Cardiac muscle cell (in vitro differentiated cells and primary cell): ENCODE data around the gene SYNPO2. TPM values are rescaled to one million over a fixed set of nuclear protein-coding genes. Genes with fewer than 3 reads are reported as not detected.

Experiments
- DNase-seq, 2 donors: peaks; one replicate each; pipeline versions ENCODE4 v3.0.0 to v3.0.0-alpha.2; 2010 to 2017; ENCODE audit warnings: low read depth in 1 of 2, low spot score in 1 of 2
- H3K27ac ChIP-seq: fragments of 200-600 bp; sonication (generic); 2 replicates; pipeline ENCODE4 v1.5.1; 2016
- H3K27me3 ChIP-seq: fragments of 200-600 bp; sonication (generic); 2 replicates; pipeline ENCODE4 v1.6.0; 2016; ENCODE audit warnings: control low read depth
- H3K36me3 ChIP-seq: fragments of 200-600 bp; sonication (generic); 2 replicates; pipeline ENCODE4 v1.5.1; 2016; ENCODE audit warnings: control low read depth
- H3K4me1 ChIP-seq: fragments of 200-600 bp; sonication (generic); 2 replicates; pipeline ENCODE4 v1.8.1; 2017; ENCODE audit warnings: low read depth, mild to moderate bottlenecking, mixed run types
- H3K4me3 ChIP-seq: fragments of 200-600 bp; sonication (generic); 2 replicates; pipeline ENCODE4 v1.5.1; 2016; ENCODE audit warnings: mild to moderate bottlenecking
- H3K9me3 ChIP-seq: fragments of 200-600 bp; sonication (generic); 2 replicates; pipeline ENCODE4 v1.5.1; 2017; ENCODE audit warnings: low read depth, mild to moderate bottlenecking, control low read depth
- polyA plus RNA-seq: library from polyadenylated mRNA; unstranded; fragments of >200 nt; fragmentation: Nextera tagmentation; extraction: Ambion mirVana; gene quantifications from 2 replicates; pipeline ENCODE4 v1.2.1, GENCODE V29; 2016
- total RNA-seq: library from RNA; depleted of rRNA; stranded (reverse); fragments of >200 nt; gene quantifications from 2 replicates; pipeline ENCODE4 v1.2.3, GENCODE V29; 2016
- TF ChIP-seq, protein P1 (sequence below): IDR thresholded peaks from 2 replicates; pipeline ENCODE4 v1.5.1; 2012; ENCODE audit warnings: low read depth, mild to moderate bottlenecking, low read length

SYNPO2 gene
- total and polyA plus RNA-seq, 2 experiments from 2014 or later: 14.7 to 35.6 TPM

- H3K9me3 ChIP-seq: no peaks in the 10 kb centered on the region
- peak overlapping the region; percentile 16 for H3K27ac ChIP-seq
- H3K36me3 ChIP-seq: no peaks in the 10 kb centered on the region
- no peak overlapping the region for H3K4me3 ChIP-seq
- H3K27me3 ChIP-seq: no peaks in the 10 kb centered on the region
- TF ChIP-seq, protein P1, sequence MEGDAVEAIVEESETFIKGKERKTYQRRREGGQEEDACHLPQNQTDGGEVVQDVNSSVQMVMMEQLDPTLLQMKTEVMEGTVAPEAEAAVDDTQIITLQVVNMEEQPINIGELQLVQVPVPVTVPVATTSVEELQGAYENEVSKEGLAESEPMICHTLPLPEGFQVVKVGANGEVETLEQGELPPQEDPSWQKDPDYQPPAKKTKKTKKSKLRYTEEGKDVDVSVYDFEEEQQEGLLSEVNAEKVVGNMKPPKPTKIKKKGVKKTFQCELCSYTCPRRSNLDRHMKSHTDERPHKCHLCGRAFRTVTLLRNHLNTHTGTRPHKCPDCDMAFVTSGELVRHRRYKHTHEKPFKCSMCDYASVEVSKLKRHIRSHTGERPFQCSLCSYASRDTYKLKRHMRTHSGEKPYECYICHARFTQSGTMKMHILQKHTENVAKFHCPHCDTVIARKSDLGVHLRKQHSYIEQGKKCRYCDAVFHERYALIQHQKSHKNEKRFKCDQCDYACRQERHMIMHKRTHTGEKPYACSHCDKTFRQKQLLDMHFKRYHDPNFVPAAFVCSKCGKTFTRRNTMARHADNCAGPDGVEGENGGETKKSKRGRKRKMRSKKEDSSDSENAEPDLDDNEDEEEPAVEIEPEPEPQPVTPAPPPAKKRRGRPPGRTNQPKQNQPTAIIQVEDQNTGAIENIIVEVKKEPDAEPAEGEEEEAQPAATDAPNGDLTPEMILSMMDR: no peak
- peaks cover 17% of the 10 kb centered on the region for H3K4me1 ChIP-seq
- DNase-seq: peak in 1 of 2 donors; percentile 33
Observed at GRCh38 chr4:118904418-118904817, 15.8 kb downstream of the SYNPO2 start.

DNA sequence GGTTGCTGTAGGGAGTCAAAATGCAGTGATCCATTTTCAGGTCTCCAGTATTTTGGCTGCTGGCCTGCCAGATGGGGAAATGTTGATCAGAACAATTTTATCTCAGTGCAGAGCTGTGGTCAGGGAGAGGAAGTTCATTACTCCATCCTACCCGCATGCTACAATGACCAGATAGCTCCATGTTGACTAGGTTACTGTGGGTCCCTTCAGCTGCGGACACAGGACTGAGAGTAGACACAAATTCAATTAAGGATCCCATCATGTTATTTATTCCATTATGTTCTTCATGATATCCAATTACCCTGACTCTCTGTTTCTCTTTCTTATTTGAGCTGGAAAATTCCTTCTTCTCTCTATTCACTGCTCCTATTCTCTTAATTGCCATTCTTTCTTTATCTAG is 16.3 kb downstream of the SYNPO2 start:
- peak in 1 of 2 donors; percentile 74 for DNase-seq
- no peaks in the 10 kb centered on the region for H3K27me3 ChIP-seq
- TF ChIP-seq, protein P1: no peak
- no peaks in the 10 kb centered on the region for H3K9me3 ChIP-seq
- no peak overlapping the region for H3K4me3 ChIP-seq
- H3K36me3 ChIP-seq: no peaks in the 10 kb centered on the region
- H3K27ac ChIP-seq: peak overlapping the region; percentile 16
- peaks cover 22% of the 10 kb centered on the region for H3K4me1 ChIP-seq

GRCh38 chr4:118905566-118905965 is 16.9 kb downstream of the SYNPO2 start:
- H3K27me3 ChIP-seq: no peaks in the 10 kb centered on the region
- no peaks in the 10 kb centered on the region for H3K9me3 ChIP-seq
- no peak overlapping the region for H3K27ac ChIP-seq
- H3K4me1 ChIP-seq: peaks cover 27% of the 10 kb centered on the region
- no peaks in the 10 kb centered on the region for H3K36me3 ChIP-seq
- TF ChIP-seq, protein P1: no peak
- DNase-seq: peak in 1 of 2 donors; percentile 45
- no peak overlapping the region for H3K4me3 ChIP-seq

DNA sequence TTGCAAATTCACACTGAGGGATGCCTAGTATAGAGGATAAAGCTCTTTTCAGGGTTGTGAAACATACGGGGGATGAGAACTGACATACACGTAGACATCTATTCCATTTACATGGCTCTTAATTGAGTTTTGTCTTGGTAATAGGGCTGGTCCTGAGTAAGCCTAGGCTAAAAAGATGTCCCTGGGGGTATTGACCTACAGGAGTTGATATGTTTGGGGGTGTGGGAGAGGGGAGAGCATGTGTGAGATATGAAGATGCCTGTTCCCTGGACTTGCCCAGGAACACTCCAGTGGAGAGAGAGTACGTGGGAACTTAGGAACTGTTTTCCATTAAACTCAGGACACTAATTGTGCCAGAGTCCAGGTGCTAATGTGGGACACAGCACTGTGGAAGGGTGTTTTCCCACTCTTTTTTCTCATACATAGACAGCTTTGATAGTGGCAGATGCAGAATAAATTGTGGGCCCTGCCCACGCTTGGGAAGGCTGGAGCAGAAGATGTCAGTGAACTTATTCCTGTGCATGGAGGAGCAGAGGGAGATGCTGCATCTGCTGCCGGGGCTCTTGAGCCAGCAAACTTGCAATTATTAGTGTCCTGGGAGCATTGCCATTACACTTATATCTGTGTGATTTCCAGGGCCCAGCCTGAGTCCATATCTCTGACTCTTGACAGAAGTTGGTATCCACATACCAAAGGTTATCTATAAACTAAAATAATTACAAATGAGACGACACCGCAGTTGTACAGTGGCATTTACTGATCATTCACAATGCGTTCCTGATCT is 20.7 kb downstream of the SYNPO2 start:
- DNase-seq: peak in 1 of 2 donors; percentile 33
- TF ChIP-seq, protein P1: no peak
- no peak overlapping the region for H3K4me3 ChIP-seq

DNA sequence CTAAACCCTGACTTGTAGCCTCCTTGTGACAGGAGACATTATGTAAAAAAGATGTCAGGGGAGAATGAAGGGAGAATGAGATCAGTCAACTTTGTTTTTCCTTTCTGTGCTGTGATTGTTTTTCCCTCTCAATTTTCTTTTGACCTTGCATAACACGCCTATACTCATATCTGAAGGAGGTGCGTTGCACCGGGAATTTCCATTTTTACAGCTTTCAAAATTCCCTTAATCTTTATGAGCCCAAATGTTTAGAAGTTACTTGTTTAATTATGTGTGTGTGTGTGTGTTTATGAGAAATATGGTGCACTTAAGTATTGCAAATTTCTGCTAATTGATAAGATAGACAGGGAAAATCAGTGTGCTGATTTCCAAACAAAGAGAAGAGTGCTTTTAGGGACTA is 21.6 kb downstream of the SYNPO2 start:
- DNase-seq: peak in 1 of 2 donors; percentile 13
- no peaks in the 10 kb centered on the region for H3K9me3 ChIP-seq
- TF ChIP-seq, protein P1: no peak
- H3K27me3 ChIP-seq: no peaks in the 10 kb centered on the region
- H3K4me3 ChIP-seq: no peak overlapping the region
- H3K27ac ChIP-seq: peak overlapping the region; percentile 24
- H3K36me3 ChIP-seq: no peaks in the 10 kb centered on the region
- peaks cover 19% of the 10 kb centered on the region for H3K4me1 ChIP-seq

More for the DNA sequence above, 20.7 kb downstream of the SYNPO2 start:
- H3K36me3 ChIP-seq: no peaks in the 10 kb centered on the region
- peak overlapping the region; percentile 24 for H3K27ac ChIP-seq
- no peaks in the 10 kb centered on the region for H3K9me3 ChIP-seq
- H3K27me3 ChIP-seq: no peaks in the 10 kb centered on the region
- peaks cover 25% of the 10 kb centered on the region for H3K4me1 ChIP-seq
